Measurements from ENCODE around the gene IL37.

- TF ChIP-seq CTCF (IDR thresholded peaks at IDR 0.05) (no peak), POLR2A (IDR thresholded peaks at IDR 0.05) (no peak)
These were observed 34.0 kb downstream of the IL37 start for GRCh38 chr2:112944971-112945370.
